AG08396 (cell line): ENCODE measurements around the gene ASTL.

Experiments
- DNase-seq: peaks from one replicate; pipeline ENCODE4 v3.0.0; 2012; ENCODE audit warnings: low spot score, mixed read lengths

ASTL gene

DNA sequence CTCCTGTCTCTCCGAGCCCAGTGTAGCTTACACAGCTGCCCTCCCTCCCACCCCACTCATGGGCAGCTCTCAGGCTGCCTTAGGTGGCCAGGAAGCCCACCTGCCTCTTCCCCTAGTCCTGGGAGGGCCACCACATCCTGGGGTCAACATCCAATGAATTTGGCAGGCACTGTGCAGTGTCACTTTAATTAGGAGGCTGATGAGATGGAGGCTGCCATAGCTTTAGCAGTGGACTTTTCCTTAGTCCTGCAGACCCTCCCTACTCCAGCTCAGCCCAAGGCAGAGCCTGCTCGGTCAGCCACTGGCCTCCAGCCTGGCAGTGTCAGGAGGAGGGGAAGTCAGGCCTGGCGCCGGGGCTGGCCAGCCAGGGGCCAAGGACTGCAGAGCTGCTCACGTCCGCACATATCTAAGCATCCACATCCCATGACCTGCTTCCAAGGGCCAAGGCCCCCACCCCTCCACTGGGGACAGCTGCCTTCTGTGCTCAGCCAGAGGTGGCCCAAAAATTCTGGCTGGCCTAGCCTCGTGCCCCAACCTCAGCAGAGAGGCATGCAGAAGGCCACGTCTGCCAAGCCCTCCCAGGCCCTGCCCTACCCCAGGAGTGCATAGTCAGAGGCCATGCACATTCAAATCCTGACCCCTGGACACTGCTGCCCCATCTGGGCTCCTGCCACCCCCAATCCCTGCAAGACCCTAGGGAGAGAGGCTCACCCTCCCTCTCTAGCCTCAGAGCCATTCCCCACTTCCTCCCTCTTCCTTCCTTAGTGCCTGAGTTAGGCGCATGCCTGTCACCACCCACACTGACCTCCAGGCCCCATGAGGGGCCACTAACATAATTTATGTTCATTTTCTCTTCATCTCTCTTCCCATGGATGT is 55.0 kb downstream of the ASTL start:
- no peak for DNase-seq

- no peak for DNase-seq
Measured at GRCh38 chr2:96082211-96083063, 55.9 kb downstream of the ASTL start.

GRCh38 chr2:96081042-96081441 is 57.3 kb downstream of the ASTL start:
- no peak for DNase-seq

DNA sequence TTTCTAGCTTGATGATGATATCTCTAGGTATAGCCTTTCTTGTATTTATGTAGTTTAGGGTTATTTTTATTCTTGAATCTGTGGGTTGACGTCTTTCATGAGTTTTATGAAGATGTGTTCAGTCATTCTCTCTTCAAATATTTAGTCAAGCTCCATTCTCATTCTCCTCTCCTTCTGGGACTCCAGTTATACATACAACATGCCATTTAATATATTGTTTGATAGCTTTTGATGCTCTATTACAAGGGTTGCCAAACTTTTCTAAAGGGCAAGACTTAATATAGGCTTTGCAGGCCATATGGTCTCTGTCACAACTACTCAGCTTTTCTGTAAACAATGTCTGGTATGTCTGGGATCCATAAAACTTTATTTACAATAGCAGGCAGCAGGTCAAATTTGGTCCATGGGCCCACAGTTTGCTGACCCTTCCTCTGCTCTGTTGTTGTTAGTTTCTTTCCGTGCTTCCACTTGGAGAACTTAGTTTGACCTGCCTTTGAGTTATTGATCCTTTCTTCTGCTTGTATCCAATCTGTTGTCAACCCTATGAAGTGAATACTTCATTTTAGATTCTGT is 63.0 kb downstream of the ASTL start:
- no peak for DNase-seq

DNA sequence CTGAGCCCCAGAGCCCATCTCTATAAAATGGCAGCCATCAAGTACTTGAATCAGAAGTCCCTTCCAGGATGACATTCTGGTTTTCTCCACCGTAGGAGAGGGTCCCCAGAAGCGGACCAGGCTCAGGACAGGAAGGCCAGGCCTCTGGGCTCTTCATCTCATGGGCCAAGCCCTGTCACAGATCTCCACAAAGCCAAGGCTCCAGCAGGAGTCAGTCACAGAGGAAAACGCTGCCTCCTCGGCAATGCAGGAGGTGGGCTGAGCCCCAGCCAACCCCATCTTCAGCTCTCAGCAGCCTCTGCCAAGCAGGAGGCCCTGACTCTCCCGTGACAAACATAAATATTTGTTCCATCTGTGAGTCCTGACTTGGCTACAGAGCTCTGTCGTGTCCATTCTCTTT is 64.1 kb downstream of the ASTL start:
- peak; percentile 5 for DNase-seq

DNA sequence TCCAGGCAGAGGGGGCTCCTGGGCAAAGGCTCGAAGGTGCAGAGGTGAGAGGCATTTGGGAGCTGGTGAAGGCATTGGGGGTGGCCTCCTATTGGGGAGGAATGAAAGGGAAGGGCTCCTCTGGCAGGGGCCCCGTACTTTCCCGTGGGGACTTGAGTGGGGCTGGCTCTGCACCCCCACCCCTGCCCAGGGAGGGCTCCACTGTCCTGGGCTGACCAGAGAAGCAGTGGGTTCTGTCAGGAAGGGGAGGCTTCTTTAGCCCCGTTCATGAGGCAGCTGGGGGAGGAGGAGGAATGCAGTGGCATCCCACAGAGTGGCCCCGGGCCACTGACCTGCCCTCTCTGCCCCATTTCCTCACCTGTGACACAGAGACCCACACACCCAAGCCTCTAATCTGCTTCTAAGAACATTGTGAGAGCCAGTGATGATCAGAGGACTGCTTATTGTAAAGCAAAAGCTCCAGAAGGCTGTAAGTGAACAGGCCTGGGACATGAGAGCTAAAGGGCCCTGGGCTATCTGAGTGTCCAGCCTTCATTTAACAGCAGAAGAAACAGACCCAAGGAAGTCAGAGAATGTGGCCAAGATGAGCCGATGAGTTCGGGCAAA is 65.0 kb downstream of the ASTL start:
- DNase-seq, result no peak
